Superior temporal gyrus (tissue), 1 donor: ENCODE results near the gene CTTNBP2.

ENCODE experiments used
- DNase-seq: peaks from one replicate; pipeline ENCODE4 v3.0.0-alpha.2; 2016; ENCODE audit errors: extremely low spot score

Gene CTTNBP2

GRCh38 chr7:117873310-117874190 is at the start of gene CTTNBP2:
TSS of gene CTTNBP2 (minus strand) at chr7:117873441. CDS start at chr7:117873415, 26 bp downstream.
- peak; percentile 76 for DNase-seq

- DNase-seq: no peak
These were observed 43.1 kb upstream of the CTTNBP2 start for GRCh38 chr7:117916309-117916708.

- DNase-seq: no peak
These were observed 39.2 kb upstream of the CTTNBP2 start for GRCh38 chr7:117912421-117912820.

- no peak for DNase-seq
These were observed 35.0 kb upstream of the CTTNBP2 start for GRCh38 chr7:117908031-117908795.

- DNase-seq: no peak
These were observed 33.9 kb upstream of the CTTNBP2 start for GRCh38 chr7:117907049-117907640.

- no peak for DNase-seq
These were observed 29.2 kb upstream of the CTTNBP2 start for GRCh38 chr7:117902314-117902889.

- no peak for DNase-seq
These were observed 28.0 kb upstream of the CTTNBP2 start for GRCh38 chr7:117901089-117901797.

- no peak for DNase-seq
These were observed 23.1 kb upstream of the CTTNBP2 start for GRCh38 chr7:117896339-117896738.

GRCh38 chr7:117895276-117895675 is 22.0 kb upstream of the CTTNBP2 start:
- DNase-seq: no peak

- DNase-seq: no peak
These were observed 20.8 kb upstream of the CTTNBP2 start for GRCh38 chr7:117894037-117894436.

- no peak for DNase-seq
These were observed 19.6 kb upstream of the CTTNBP2 start for GRCh38 chr7:117892821-117893220.

- DNase-seq: no peak
These were observed 16.4 kb upstream of the CTTNBP2 start for GRCh38 chr7:117889611-117890010.

GRCh38 chr7:117888627-117889026 is 15.4 kb upstream of the CTTNBP2 start:
- DNase-seq: peak; percentile 51

GRCh38 chr7:117882594-117882993 is 9.4 kb upstream of the CTTNBP2 start:
- DNase-seq: no peak

- no peak for DNase-seq
These were observed 3.5 kb upstream of the CTTNBP2 start for GRCh38 chr7:117876761-117877160.

GRCh38 chr7:117875566-117875965 is 2.3 kb upstream of the CTTNBP2 start:
- DNase-seq: no peak

- DNase-seq: peak; percentile 64
These were observed 1.0 kb upstream of the CTTNBP2 start for GRCh38 chr7:117874191-117874700.

GRCh38 chr7:117872561-117873309 is 506 bp downstream of the CTTNBP2 start:
- peak; percentile 86 for DNase-seq

GRCh38 chr7:117871778-117872538 is 1.3 kb downstream of the CTTNBP2 start:
- peak; percentile 75 for DNase-seq

GRCh38 chr7:117871401-117871777 is 1.9 kb downstream of the CTTNBP2 start:
- DNase-seq: no peak
